OCI-LY1 (cell line): ENCODE measurements around the gene SLC17A2.

Experiments used
- H2AFZ ChIP-seq: fragments of 200-600 bp; sonication (generic), shearing (Covaris generic); 2 replicates; pipeline ENCODE4 v1.6.0; 2014; ENCODE audit warnings: antibody characterized with exemption, mild to moderate bottlenecking, low read length
- H3F3A ChIP-seq: fragments of 200-600 bp; sonication (generic), shearing (Covaris generic); 2 replicates; pipeline ENCODE4 v1.6.0; 2014; ENCODE audit warnings: mild to moderate bottlenecking, antibody characterized with exemption, low read length, moderate library complexity; ENCODE audit not compliant: insufficient read depth
- H3K27ac ChIP-seq: fragments of 200-600 bp; sonication (generic); 2 replicates; pipeline ENCODE4 v1.5.1; 2014; ENCODE audit warnings: low read length, mixed run types, mild to moderate bottlenecking, low read depth; ENCODE audit not compliant: poor library complexity, severe bottlenecking
- H3K27me3 ChIP-seq: fragments of 200-600 bp; sonication (generic); 2 replicates; pipeline ENCODE4 v1.6.0; 2014; ENCODE audit warnings: antibody characterized with exemption, mild to moderate bottlenecking, low read length, moderate library complexity; ENCODE audit not compliant: insufficient read depth
- H3K36me3 ChIP-seq: fragments of 200-600 bp; sonication (generic); 2 replicates; pipeline ENCODE4 v1.6.1; 2014; ENCODE audit warnings: mild to moderate bottlenecking, antibody characterized with exemption, low read length, moderate library complexity, mixed read lengths; ENCODE audit not compliant: insufficient read depth
- H3K4me1 ChIP-seq: fragments of 200-600 bp; sonication (generic); 2 replicates; pipeline ENCODE4 v1.5.1; 2014; ENCODE audit warnings: mild to moderate bottlenecking, low read length, moderate library complexity; ENCODE audit not compliant: insufficient read depth, severe bottlenecking
- H3K4me2 ChIP-seq: fragments of 200-600 bp; sonication (generic), shearing (Covaris generic); 2 replicates; pipeline ENCODE4 v1.6.1; 2014; ENCODE audit warnings: low read length
- H3K4me3 ChIP-seq: fragments of 200-600 bp; sonication (generic); 2 replicates; pipeline ENCODE4 v1.5.1; 2014; ENCODE audit warnings: low read length, low read depth, mild to moderate bottlenecking, mixed read lengths; ENCODE audit not compliant: poor library complexity, severe bottlenecking
- H3K79me2 ChIP-seq: fragments of 200-600 bp; shearing (Covaris generic); 2 replicates; pipeline ENCODE4 v1.6.1; 2016; ENCODE audit warnings: mixed run types, low read length, mixed read lengths; ENCODE audit not compliant: insufficient read depth
- H3K9ac ChIP-seq: fragments of 200-600 bp; sonication (generic), shearing (Covaris generic); 2 replicates; pipeline ENCODE4 v1.6.1; 2014; ENCODE audit warnings: mild to moderate bottlenecking, low read length, mixed read lengths
- H3K9me2 ChIP-seq: fragments of 200-600 bp; sonication (generic), shearing (Covaris generic); 2 replicates; pipeline ENCODE4 v1.6.1; 2014; ENCODE audit warnings: low read depth, mild to moderate bottlenecking, low read length, mixed read lengths
- H3K9me3 ChIP-seq: fragments of 200-600 bp; shearing (Covaris generic); 2 replicates; pipeline ENCODE4 v1.6.1; 2014; ENCODE audit warnings: low read length, mixed read lengths
- H4K20me1 ChIP-seq: fragments of 200-600 bp; sonication (generic), shearing (Covaris generic); 2 replicates; pipeline ENCODE4 v1.6.0; 2016; ENCODE audit warnings: mild to moderate bottlenecking, low read length; ENCODE audit not compliant: insufficient read depth
- EZH2 ChIP-seq: fragments of 200-600 bp; sonication (generic), shearing (Covaris generic); IDR thresholded peaks from 2 replicates; pipeline ENCODE4 v1.8.0; 2017; ENCODE audit warnings: borderline replicate concordance, mixed run types, mild to moderate bottlenecking, antibody characterized with exemption, low read length, moderate library complexity, mixed read lengths
- TF ChIP-seq, protein P1 (sequence below): fragments of 200-600 bp; sonication (generic), shearing (Covaris generic); IDR thresholded peaks from 2 replicates; pipeline ENCODE4 v1.5.1; 2017; ENCODE audit warnings: mild to moderate bottlenecking, antibody characterized with exemption, low read length, moderate library complexity, mixed read lengths

The SLC17A2 gene

DNA sequence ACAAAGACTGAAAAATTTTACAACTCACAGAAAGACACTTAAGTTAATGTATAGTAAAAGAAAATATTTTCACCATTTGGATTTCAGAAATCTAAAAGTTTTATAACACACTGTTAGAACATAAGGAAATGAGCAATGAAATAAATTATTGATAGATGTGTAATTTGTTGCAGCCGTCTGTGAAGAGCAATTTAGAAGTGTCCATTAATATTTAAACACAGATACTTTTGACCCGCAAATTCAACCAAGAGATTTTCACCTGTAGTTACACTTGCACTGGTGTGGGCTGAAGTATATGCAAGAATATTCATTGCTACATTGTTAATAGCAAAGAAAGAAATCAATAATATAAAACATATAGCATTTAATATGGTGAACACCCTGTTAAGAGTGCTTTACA, 41.9 kb downstream of the SLC17A2 start:
- H3K9me3 ChIP-seq: no peaks in the 10 kb centered on the region
- H2AFZ ChIP-seq: no peak overlapping the region
- H3K36me3 ChIP-seq: no peaks in the 10 kb centered on the region
- H3K4me3 ChIP-seq: no peak overlapping the region
- no peaks in the 10 kb centered on the region for H4K20me1 ChIP-seq
- no peaks in the 10 kb centered on the region for H3F3A ChIP-seq
- H3K9ac ChIP-seq: no peak overlapping the region
- no peaks in the 10 kb centered on the region; the same call in 1 of the 2 replicates for H3K27me3 ChIP-seq
- H3K9me2 ChIP-seq: no peaks in the 10 kb centered on the region
- H3K27ac ChIP-seq: no peak overlapping the region
- no peaks in the 10 kb centered on the region for H3K79me2 ChIP-seq
- H3K4me1 ChIP-seq: no peaks in the 10 kb centered on the region
- no peak for TF ChIP-seq EZH2
- TF ChIP-seq, protein P1, sequence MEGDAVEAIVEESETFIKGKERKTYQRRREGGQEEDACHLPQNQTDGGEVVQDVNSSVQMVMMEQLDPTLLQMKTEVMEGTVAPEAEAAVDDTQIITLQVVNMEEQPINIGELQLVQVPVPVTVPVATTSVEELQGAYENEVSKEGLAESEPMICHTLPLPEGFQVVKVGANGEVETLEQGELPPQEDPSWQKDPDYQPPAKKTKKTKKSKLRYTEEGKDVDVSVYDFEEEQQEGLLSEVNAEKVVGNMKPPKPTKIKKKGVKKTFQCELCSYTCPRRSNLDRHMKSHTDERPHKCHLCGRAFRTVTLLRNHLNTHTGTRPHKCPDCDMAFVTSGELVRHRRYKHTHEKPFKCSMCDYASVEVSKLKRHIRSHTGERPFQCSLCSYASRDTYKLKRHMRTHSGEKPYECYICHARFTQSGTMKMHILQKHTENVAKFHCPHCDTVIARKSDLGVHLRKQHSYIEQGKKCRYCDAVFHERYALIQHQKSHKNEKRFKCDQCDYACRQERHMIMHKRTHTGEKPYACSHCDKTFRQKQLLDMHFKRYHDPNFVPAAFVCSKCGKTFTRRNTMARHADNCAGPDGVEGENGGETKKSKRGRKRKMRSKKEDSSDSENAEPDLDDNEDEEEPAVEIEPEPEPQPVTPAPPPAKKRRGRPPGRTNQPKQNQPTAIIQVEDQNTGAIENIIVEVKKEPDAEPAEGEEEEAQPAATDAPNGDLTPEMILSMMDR: no peak
- no peak overlapping the region for H3K4me2 ChIP-seq

DNA sequence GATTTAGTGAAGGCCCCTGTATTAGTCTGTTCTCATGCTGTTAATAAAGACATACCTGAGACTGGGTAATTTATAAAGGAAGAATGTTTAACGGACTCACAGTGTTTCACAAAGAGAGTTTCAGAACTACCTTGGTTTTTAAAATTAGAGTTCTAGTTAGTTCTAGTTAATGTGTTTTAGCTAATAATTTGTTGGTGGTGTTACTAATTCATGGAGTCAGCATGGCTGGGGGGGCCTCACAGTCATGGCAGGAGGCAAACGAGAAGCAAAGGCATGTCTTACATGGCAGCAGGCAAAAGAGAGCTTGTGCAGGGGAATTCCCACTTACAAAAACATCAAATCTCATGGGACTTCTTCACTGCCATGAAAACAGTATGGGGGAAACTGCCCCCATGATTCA, 44.4 kb downstream of the SLC17A2 start:
- Histone ChIP-seq H3F3A (no peaks in the 10 kb centered on the region), H3K36me3 (no peaks in the 10 kb centered on the region), H3K9ac (no peak overlapping the region), H3K27ac (no peak overlapping the region), H3K9me2 (no peaks in the 10 kb centered on the region), H3K9me3 (no peaks in the 10 kb centered on the region), H4K20me1 (no peaks in the 10 kb centered on the region), H3K4me2 (no peak overlapping the region), H3K4me1 (no peaks in the 10 kb centered on the region), H3K79me2 (no peaks in the 10 kb centered on the region), H2AFZ (no peak overlapping the region), H3K27me3 (no peaks in the 10 kb centered on the region; the same call in 1 of the 2 replicates), H3K4me3 (no peak overlapping the region)
- TF ChIP-seq, protein P1: no peak
- no peak for TF ChIP-seq EZH2

DNA sequence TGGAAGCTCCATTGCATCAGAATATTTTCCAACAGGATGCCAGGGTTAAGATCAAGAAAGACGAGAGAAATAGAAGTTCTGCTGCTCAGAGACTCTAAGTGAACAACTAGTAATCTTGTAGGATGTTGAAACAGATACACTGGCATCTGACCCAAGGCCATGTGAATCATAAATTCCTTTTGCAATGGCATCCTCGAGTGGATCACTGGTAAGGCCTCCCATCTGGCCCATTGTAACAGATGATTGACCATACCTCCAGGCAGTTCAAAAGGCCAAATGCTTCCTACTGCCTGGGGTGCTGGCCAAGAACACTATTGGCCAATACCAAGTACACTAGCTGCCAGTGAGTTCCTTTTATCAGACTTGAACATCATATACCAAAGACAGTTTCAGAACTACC, 46.5 kb downstream of the SLC17A2 start:
- no peaks in the 10 kb centered on the region for H3K79me2 ChIP-seq
- H3K4me3 ChIP-seq: no peak overlapping the region
- no peaks in the 10 kb centered on the region for H3K9me2 ChIP-seq
- H3K9ac ChIP-seq: no peak overlapping the region
- no peak overlapping the region for H3K4me2 ChIP-seq
- no peak overlapping the region for H3K27ac ChIP-seq
- no peaks in the 10 kb centered on the region for H3F3A ChIP-seq
- no peak for TF ChIP-seq EZH2
- TF ChIP-seq, protein P1: no peak
- H4K20me1 ChIP-seq: no peaks in the 10 kb centered on the region
- H3K36me3 ChIP-seq: no peaks in the 10 kb centered on the region
- no peaks in the 10 kb centered on the region for H3K4me1 ChIP-seq
- H3K27me3 ChIP-seq: no peaks in the 10 kb centered on the region; the same call in 1 of the 2 replicates
- no peak overlapping the region for H2AFZ ChIP-seq
- H3K9me3 ChIP-seq: no peaks in the 10 kb centered on the region
